Adrenal gland (tissue), 12 donors: ENCODE results near the gene RPL27. TPM values are rescaled to one million over a fixed set of nuclear protein-coding genes. Genes with fewer than 3 reads are reported as not detected.

Experiments
- DNase-seq, 7 donors: peaks; one replicate each; pipeline ENCODE4 v3.0.0-alpha.2; 2019 to 2020
- H3K27ac ChIP-seq, 5 donors: fragments of 200-600 bp; sonication (generic) in 4 of 5; 1 replicate in 3 of 5; 2 replicates in 2 of 5; pipeline versions ENCODE4 v1.5.1 to v1.8.0; 2016 to 2020; ENCODE audit warnings: mild to moderate bottlenecking in 1 of 5
- H3K27me3 ChIP-seq: fragments of 200-600 bp; 2 replicates; pipeline ENCODE4 v1.8.0; 2021
- H3K36me3 ChIP-seq, 2 donors: fragments of 200-600 bp; replicated peaks in 1 of 2; 1 replicate in 1 of 2; 2 replicates in 1 of 2; pipeline versions ENCODE4 v1.5.1 to v1.8.0; 2018 to 2022
- H3K4me1 ChIP-seq, 2 donors: fragments of 200-600 bp; replicated peaks in 1 of 2; 1 replicate in 1 of 2; 2 replicates in 1 of 2; pipeline versions ENCODE4 v1.5.1 to v1.8.0; 2018 to 2021
- H3K4me3 ChIP-seq, 4 donors: fragments of 200-600 bp; sonication (generic) in 3 of 4; one replicate each; pipeline ENCODE4 v1.5.1; 2016 to 2018
- H3K9me3 ChIP-seq, 3 donors: fragments of 200-600 bp; sonication (generic) in 1 of 3; replicated peaks in 1 of 3; 1 replicate in 2 of 3; 2 replicates in 1 of 3; pipeline versions ENCODE4 v1.5.1 to v1.8.0; 2016 to 2021
- CTCF ChIP-seq, 6 experiments: fragments of 450-650 bp in 4 of 6; fragments of 200-600 bp in 2 of 6; sonication (generic) in 1 of 6; IDR thresholded peaks; 1 replicate in 5 of 6; 2 replicates in 1 of 6; pipeline versions ENCODE4 v1.5.1 to v1.8.0; 2016 to 2021; ENCODE audit warnings: antibody characterized with exemption in 6 of 6, mild to moderate bottlenecking in 2 of 6, moderate library complexity in 1 of 6
- POLR2A ChIP-seq, 2 donors: fragments of 450-650 bp; IDR thresholded peaks; one replicate each; pipeline ENCODE4 v1.6.1; 2017; ENCODE audit warnings: antibody characterized with exemption in 2 of 2, mild to moderate bottlenecking in 2 of 2, moderate library complexity in 1 of 2
- WGBS, 4 donors: extraction: QIAGEN DNeasy Blood & Tissue Kit in 2 of 4; methylation state at CpG; one replicate each; pipeline versions ENCODE4 v1.1.5 to v1.1.7; 2013 to 2017; 5-methylcytosine and 5-hydroxymethylcytosine counted together
- intact Hi-C, 2 donors: fragments of 100-400 bp; cut with DNase I; formaldehyde crosslinking; loops; one replicate each; pipeline versions ENCODE4 v1.14.1 to v1.15.0; 2022 to 2023
- polyA plus RNA-seq, 3 donors: library from polyadenylated mRNA; stranded (reverse); fragments of 200-250 nt in 2 of 3; fragments of 350-450 nt in 1 of 3; fragmentation: Illumina TruSeq in 1 of 3; extraction: RNeasy Lipid Tissue Mini Kit (QIAGEN cat#74804) in 1 of 3; gene quantifications; one replicate each; pipeline ENCODE4 v1.2.3, GENCODE V29; 2013 to 2014
- total RNA-seq, 9 donors: library from RNA; depleted of rRNA in 4 of 9; stranded (reverse); fragments of >200 nt in 4 of 9; fragments of 120-200 nt in 1 of 9; fragmentation: NEBNext Ultra II Directional in 1 of 9; extraction: Animal tissue kit (Norgen Biotek cat#: 25700) in 1 of 9; gene quantifications; one replicate each; pipeline versions ENCODE4 v1.1.0 to v1.2.4, GENCODE V29; 2013 to 2023
- donor health status: healthy with polysubstance abuse.
- donor health status: Bipolar disorder and iron deficiency.
- donor health status: DM: yes; HTN: yes; CAD: no.
- donor health status: DM: no; HTN: no; CAD: no.
- donor health status: DM: no; HTN: no; CAD: no.
- donor health status: DM: yes; HTN: yes; CAD: no.

The RPL27 gene
- total and polyA plus RNA-seq, 12 donors: 356 to 2,291 (median 1,072) TPM

GRCh38 chr17:43013296-43013695 is 15.1 kb downstream of the RPL27 start:
- peaks cover 42 to 63% of the 10 kb centered on the region in 2 donors for H3K4me1 ChIP-seq
- no peaks in the 10 kb centered on the region for H3K9me3 ChIP-seq
- peaks cover 0 to 45% of the 10 kb centered on the region in 2 donors for H3K36me3 ChIP-seq
- intact Hi-C loops: no loop called here
- H3K27me3 ChIP-seq: no peaks in the 10 kb centered on the region
- WGBS, 4 donors: 80 to 87% (median 84%) methylated on average over 4 to 8 of the region's 8 CpGs
- DNase-seq: peak in 1 of 7 donors; percentile 32
- TF ChIP-seq POLR2A (IDR thresholded peaks at IDR 0.05): no peak
- TF ChIP-seq CTCF (IDR thresholded peaks at IDR 0.05): no peak
- H3K27ac ChIP-seq: peak overlapping the region in 2 of 5 donors; percentile 76 to 87
- no peak overlapping the region for H3K4me3 ChIP-seq

- H3K27ac ChIP-seq: peak overlapping the region in 3 of 5 donors; percentile 64 to 87 (median 76)
- WGBS, 4 donors: 47 to 81% (median 57%) methylated on average over 10 to 12 of the region's 12 CpGs
Measured at GRCh38 chr17:43014020-43014648, 15.9 kb downstream of the RPL27 start.

GRCh38 chr17:43014649-43015542 is 16.7 kb downstream of the RPL27 start:
- Histone ChIP-seq H3K27me3 (no peaks in the 10 kb centered on the region), H3K4me1 (peaks cover 58 to 79% of the 10 kb centered on the region in 2 donors), H3K36me3 (peaks cover 0 to 47% of the 10 kb centered on the region in 2 donors), H3K4me3 (no peak overlapping the region), H3K9me3 (no peaks in the 10 kb centered on the region), H3K27ac (peak overlapping the region in 4 of 5 donors; percentile 52 to 87 (median 70))
- TF ChIP-seq POLR2A (IDR thresholded peaks at IDR 0.05) (no peak), CTCF (IDR thresholded peaks at IDR 0.05) (no peak)
- peak in 2 of 7 donors; percentile 33 to 50 for DNase-seq
- intact Hi-C loops: no loop called here
- 71 to 90% (median 76%) methylated on average over 5 to 8 of the region's 8 CpGs for WGBS, 4 donors

More at GRCh38 chr17:43014020-43014648, 15.9 kb downstream of the RPL27 start:
- no peaks in the 10 kb centered on the region for H3K27me3 ChIP-seq
- no peaks in the 10 kb centered on the region for H3K9me3 ChIP-seq
- intact Hi-C loops: no loop called here
- peak in 5 of 7 donors; percentile 45 to 71 (median 66) for DNase-seq
- peaks cover 51 to 71% of the 10 kb centered on the region in 2 donors for H3K4me1 ChIP-seq
- peaks cover 0 to 47% of the 10 kb centered on the region in 2 donors for H3K36me3 ChIP-seq
- TF ChIP-seq POLR2A (IDR thresholded peaks at IDR 0.05) (no peak), CTCF (IDR thresholded peaks at IDR 0.05) (no peak)
- no peak overlapping the region for H3K4me3 ChIP-seq

GRCh38 chr17:43015579-43015978 is 17.4 kb downstream of the RPL27 start:
- peak overlapping the region in 4 of 5 donors; percentile 52 to 87 (median 70) for H3K27ac ChIP-seq
- no peaks in the 10 kb centered on the region for H3K27me3 ChIP-seq
- peaks cover 65 to 81% of the 10 kb centered on the region in 2 donors for H3K4me1 ChIP-seq
- no peaks in the 10 kb centered on the region for H3K9me3 ChIP-seq
- peaks cover 0 to 47% of the 10 kb centered on the region in 2 donors for H3K36me3 ChIP-seq
- intact Hi-C loops: no loop called here
- TF ChIP-seq CTCF (IDR thresholded peaks at IDR 0.05) (no peak), POLR2A (IDR thresholded peaks at IDR 0.05) (no peak)
- WGBS, 4 donors: 21 to 44% (median 36%) methylated on average over 8 to 9 of the region's 9 CpGs
- DNase-seq: peak; percentile 58 to 91 (median 83)
- H3K4me3 ChIP-seq: no peak overlapping the region
